ELR (cell line): Measurements from ENCODE around the gene HADHB.
"Not testable (repeated sequence)": the region's sequence is repeated elsewhere in the genome, so short reads cannot be mapped to it uniquely, and the experiment has no call there.

ENCODE experiments used
- DNase-seq: peaks from one replicate; pipeline ENCODE4 v3.0.0-alpha.2; 2015; ENCODE audit warnings: low read depth

Gene HADHB

GRCh38 chr2:26245231-26245732, 543 bp downstream of the HADHB start:
- peak; percentile 56 for DNase-seq

GRCh38 chr2:26245810-26246209, 1.1 kb downstream of the HADHB start:
- DNase-seq, result peak; percentile 37

- DNase-seq, result peak; percentile 15
Measured at GRCh38 chr2:26246818-26247217, 2.1 kb downstream of the HADHB start.

GRCh38 chr2:26249625-26250024, 4.9 kb downstream of the HADHB start:
- no peak for DNase-seq

- DNase-seq, result no peak
Measured at GRCh38 chr2:26251893-26252292, 7.2 kb downstream of the HADHB start.

GRCh38 chr2:26255759-26256384, 11.1 kb downstream of the HADHB start:
- DNase-seq, result no peak

- not testable (repeated sequence) for DNase-seq
Measured at GRCh38 chr2:26258836-26259235, 14.1 kb downstream of the HADHB start.

- peak; percentile 10 for DNase-seq
Measured at GRCh38 chr2:26268213-26268612, 23.5 kb downstream of the HADHB start.

- DNase-seq, result not testable (repeated sequence)
Measured at GRCh38 chr2:26268670-26269385, 24.1 kb downstream of the HADHB start.

GRCh38 chr2:26269571-26270158, 24.9 kb downstream of the HADHB start:
- DNase-seq, result peak; percentile 53

- peak; percentile 12 for DNase-seq
Measured at GRCh38 chr2:26270373-26270772, 25.6 kb downstream of the HADHB start.

- DNase-seq, result no peak
Measured at GRCh38 chr2:26273501-26273900, 28.8 kb downstream of the HADHB start.

- peak; percentile 78 for DNase-seq
Measured at GRCh38 chr2:26274058-26274613, 29.4 kb downstream of the HADHB start.

GRCh38 chr2:26276484-26277227, 31.9 kb downstream of the HADHB start:
- DNase-seq, result no peak

GRCh38 chr2:26279886-26280285, 35.1 kb downstream of the HADHB start:
- no peak for DNase-seq

- no peak for DNase-seq
Measured at GRCh38 chr2:26281226-26281625, 36.5 kb downstream of the HADHB start.

GRCh38 chr2:26283606-26284005, 38.9 kb downstream of the HADHB start:
- no peak for DNase-seq

- DNase-seq, result peak; percentile 79
Measured at GRCh38 chr2:26284132-26284531, 39.4 kb downstream of the HADHB start.

GRCh38 chr2:26285931-26286330, 41.2 kb downstream of the HADHB start:
- DNase-seq, result no peak

GRCh38 chr2:26290001-26290400, 45.3 kb downstream of the HADHB start:
- no peak for DNase-seq

- DNase-seq, result no peak
Measured at GRCh38 chr2:26292646-26293045, 47.9 kb downstream of the HADHB start.

GRCh38 chr2:26295511-26295910, 50.8 kb downstream of the HADHB start:
- DNase-seq, result no peak
